IMR-90 (cell line): ENCODE data around the gene BBS1. TPM values are rescaled to one million over a fixed set of nuclear protein-coding genes. Genes with fewer than 3 reads are reported as not detected.

Source experiments
- ATAC-seq: fragments of 200-7000 bp; cut with Tn5 transposase; 2 replicates; pipeline ENCODE4 v1.9.1; 2020; ENCODE audit warnings: low read depth, mild to moderate bottlenecking, moderate library complexity
- BruUV-seq: library from RNA; stranded (reverse); fragments of 400-500 nt; replicated peaks from 2 replicates; lab custom pipeline; 2021; lab: Mats Ljungman, UMichigan
- CTCF ChIA-PET: fragments of 300-600 bp; formaldehyde crosslinking; extraction: SDS; loops from one replicate; lab custom pipeline; 2021; ENCODE audit warnings: antibody characterized with exemption; lab: Yijun Ruan, JAX
- POLR2A ChIA-PET: fragments of 300-600 bp; sonication (Branson Sonifier 250); formaldehyde crosslinking; loops from one replicate; lab custom pipeline; 2022; ENCODE audit warnings: antibody characterized with exemption; ENCODE audit not compliant: unreplicated experiment; lab: Charles Lee
- DNase-seq: peaks from one replicate; pipeline ENCODE4 v3.0.0; 2013
- H2AFZ ChIP-seq: replicated peaks from 2 replicates; pipeline ENCODE3; 2013; ENCODE audit warnings: low read length, mild to moderate bottlenecking; ENCODE audit not compliant: poor library complexity
- H2AK5ac ChIP-seq: 2 replicates; pipeline ENCODE4 v1.6.1; 2013; ENCODE audit warnings: low read depth, low read length, inconsistent platforms
- H2AK9ac ChIP-seq: replicated peaks from 2 replicates; pipeline ENCODE3; 2013; ENCODE audit warnings: mild to moderate bottlenecking, low read depth, low read length, moderate library complexity; ENCODE audit not compliant: poor library complexity
- H2BK120ac ChIP-seq: 2 replicates; pipeline ENCODE4 v1.6.1; 2013; ENCODE audit warnings: low read depth, low read length, inconsistent platforms
- H2BK15ac ChIP-seq: 3 replicates; pipeline ENCODE4 v1.6.1; 2013; ENCODE audit warnings: low read depth, low read length, inconsistent platforms
- H2BK20ac ChIP-seq: 2 replicates; pipeline ENCODE4 v1.6.1; 2013; ENCODE audit warnings: low read depth, mild to moderate bottlenecking, inconsistent platforms, low read length, moderate library complexity
- H2BK5ac ChIP-seq: 2 replicates; pipeline ENCODE4 v1.6.1; 2013; ENCODE audit warnings: mild to moderate bottlenecking, low read depth, low read length, inconsistent platforms; ENCODE audit not compliant: poor library complexity, severe bottlenecking
- H3K14ac ChIP-seq: replicated peaks from 2 replicates; pipeline ENCODE4 v1.6.1; 2013; ENCODE audit warnings: low read depth, low read length, inconsistent platforms
- H3K18ac ChIP-seq: 2 replicates; pipeline ENCODE4 v1.6.1; 2013; ENCODE audit warnings: low read depth, low read length, control low read depth
- H3K23ac ChIP-seq: 2 replicates; pipeline ENCODE4 v1.6.1; 2013; ENCODE audit warnings: low read depth, low read length, inconsistent platforms
- H3K27ac ChIP-seq: 2 replicates; pipeline ENCODE4 v1.5.1; 2013; ENCODE audit warnings: mild to moderate bottlenecking, control low read depth, low read length; ENCODE audit not compliant: insufficient read depth
- H3K27me3 ChIP-seq: 2 replicates; pipeline ENCODE4 v1.6.1; 2013; ENCODE audit warnings: low read length; ENCODE audit not compliant: control insufficient read depth, insufficient read depth
- H3K36me3 ChIP-seq: 2 replicates; pipeline ENCODE4 v1.6.1; 2013; ENCODE audit warnings: low read length, mixed read lengths; ENCODE audit not compliant: control insufficient read depth, insufficient read depth
- H3K4ac ChIP-seq: 2 replicates; pipeline ENCODE4 v1.6.1; 2013; ENCODE audit warnings: low read depth, low read length, inconsistent platforms
- H3K4me1 ChIP-seq: 2 replicates; pipeline ENCODE4 v1.6.1; 2013; ENCODE audit warnings: low read length, mixed read lengths; ENCODE audit not compliant: control insufficient read depth, insufficient read depth
- H3K4me2 ChIP-seq: 2 replicates; pipeline ENCODE4 v1.6.1; 2013; ENCODE audit warnings: low read depth, mild to moderate bottlenecking, control low read depth, low read length, moderate library complexity
- H3K4me3 ChIP-seq: 2 replicates; pipeline ENCODE4 v1.5.1; 2013; ENCODE audit warnings: low read depth, mild to moderate bottlenecking, control low read depth, low read length, moderate library complexity; ENCODE audit not compliant: insufficient read depth
- H3K56ac ChIP-seq: 2 replicates; pipeline ENCODE4 v1.6.1; 2013; ENCODE audit warnings: low read length, inconsistent platforms; ENCODE audit not compliant: insufficient read depth; ENCODE audit errors: extremely low read depth
- H3K79me1 ChIP-seq, 2 experiments: 2 replicates each; pipeline ENCODE4 v1.6.1; 2013; ENCODE audit warnings: low read length in 2 of 2, inconsistent platforms in 1 of 2, low read depth in 1 of 2
- H3K9ac ChIP-seq: 2 replicates; pipeline ENCODE4 v1.6.1; 2013; ENCODE audit warnings: low read depth, low read length, control low read depth
- H3K9me1 ChIP-seq: 2 replicates; pipeline ENCODE4 v1.6.1; 2013; ENCODE audit warnings: low read length, inconsistent platforms; ENCODE audit not compliant: insufficient read depth
- H3K9me3 ChIP-seq: 2 replicates; pipeline ENCODE4 v1.6.1; 2013; ENCODE audit warnings: low read length; ENCODE audit not compliant: control insufficient read depth, insufficient read depth
- H4K20me1 ChIP-seq: 2 replicates; pipeline ENCODE4 v1.6.1; 2013; ENCODE audit warnings: low read length, inconsistent platforms; ENCODE audit not compliant: insufficient read depth
- H4K5ac ChIP-seq: 2 replicates; pipeline ENCODE4 v1.6.1; 2013; ENCODE audit warnings: mild to moderate bottlenecking, low read depth, low read length, control low read depth
- H4K8ac ChIP-seq, 2 experiments: 2 replicates each; pipeline ENCODE4 v1.6.1; 2013; ENCODE audit warnings: low read depth in 2 of 2, low read length in 2 of 2, control low read depth in 1 of 2, inconsistent platforms in 1 of 2
- H4K91ac ChIP-seq: 2 replicates; pipeline ENCODE4 v1.6.1; 2013; ENCODE audit warnings: low read depth, low read length, inconsistent platforms; ENCODE audit not compliant: insufficient read depth
- BHLHE40 ChIP-seq: fragments of 150-350 bp; IDR thresholded peaks from 2 replicates; pipeline ENCODE4 v1.6.1; 2016; ENCODE audit warnings: mild to moderate bottlenecking, low read depth, low read length
- CEBPB ChIP-seq: IDR thresholded peaks from 2 replicates; pipeline ENCODE4 v1.6.1; 2012; ENCODE audit warnings: low read depth, low read length, improper control_type of control experiment
- CHD1 ChIP-seq: IDR thresholded peaks from 2 replicates; pipeline ENCODE4 v1.6.1; 2012; ENCODE audit warnings: low read depth, low read length, improper control_type of control experiment
- CTCF ChIP-seq: conservative IDR thresholded peaks from 2 replicates; pipeline ENCODE4 v1.5.1; 2012; ENCODE audit warnings: mild to moderate bottlenecking, low read depth, low read length, improper control_type of control experiment
- ELK1 ChIP-seq: fragments of 150-350 bp; IDR thresholded peaks from 2 replicates; pipeline ENCODE4 v1.6.1; 2016; ENCODE audit warnings: low read depth, mild to moderate bottlenecking, low read length, moderate library complexity, borderline replicate concordance
- FOS ChIP-seq: fragments of 150-350 bp; IDR thresholded peaks from 2 replicates; pipeline ENCODE4 v1.6.1; 2016; ENCODE audit warnings: low read depth, low read length
- MAFK ChIP-seq: IDR thresholded peaks from 2 replicates; pipeline ENCODE4 v1.6.1; 2012; ENCODE audit warnings: low read depth, low read length, improper control_type of control experiment
- MAZ ChIP-seq: IDR thresholded peaks from 2 replicates; pipeline ENCODE4 v1.6.1; 2012; ENCODE audit warnings: low read depth, mild to moderate bottlenecking, low read length, improper control_type of control experiment, moderate library complexity, borderline replicate concordance
- NFE2L2 ChIP-seq: fragments of 150-350 bp; IDR thresholded peaks from 2 replicates; pipeline ENCODE4 v1.6.1; 2016; ENCODE audit warnings: low read depth, mild to moderate bottlenecking, low read length
- POLR2A ChIP-seq: IDR thresholded peaks from 2 replicates; pipeline ENCODE4 v1.6.1; 2012; ENCODE audit warnings: mild to moderate bottlenecking, low read depth, low read length
- RFX5 ChIP-seq: IDR thresholded peaks from 2 replicates; pipeline ENCODE4 v1.8.0; 2012; ENCODE audit warnings: low read depth, mild to moderate bottlenecking, low read length, moderate library complexity
- SMC3 ChIP-seq: fragments of 150-350 bp; IDR thresholded peaks from 2 replicates; pipeline ENCODE4 v1.6.1; 2016; ENCODE audit warnings: low read depth, mild to moderate bottlenecking, antibody characterized with exemption, low read length, moderate library complexity
- WGBS, 2 experiments: methylation state at CpG; one replicate each; pipeline versions ENCODE4 v1.1.5 to v1.1.7; 2013; ENCODE audit warnings: missing lambda C conversion rate in 2 of 2; ENCODE audit not compliant: insufficient read length in 1 of 2; ENCODE audit errors: extremely low coverage in 2 of 2; 5-methylcytosine and 5-hydroxymethylcytosine counted together
- dilution Hi-C: fragments of 300-500 bp; cut with HindIII; formaldehyde crosslinking; loops from one replicate; pipeline ENCODE4 v1.14.3; 2018; ENCODE audit warnings: low sequenced_read_pairs; ENCODE audit not compliant: unreplicated experiment
- in situ Hi-C: fragments of 300-500 bp; cut with MboI; formaldehyde crosslinking; loops from 3 replicates; pipeline ENCODE4 v1.14.3; 2019; ENCODE audit warnings: low sequenced_read_pairs, inconsistent platforms, mixed read lengths
- intact Hi-C: fragments of 100-400 bp; cut with micrococcal nuclease; formaldehyde crosslinking; loops from 2 replicates; pipeline ENCODE4 v1.10.0; 2022
- polyA plus RNA-seq, 3 experiments: library from polyadenylated mRNA; depleted of rRNA; stranded (reverse); fragments of >200 nt; gene quantifications; 2 replicates each; pipeline ENCODE4 v1.2.3, GENCODE V29; 2012; ENCODE audit warnings: low replicate concordance in 1 of 3
- total RNA-seq: library from RNA; depleted of rRNA; stranded (reverse); fragments of >200 nt; gene quantifications from 2 replicates; pipeline ENCODE4 v1.2.3, GENCODE V29; 2012
- TF ChIP-seq, protein P1 (sequence below): fragments of 150-350 bp; IDR thresholded peaks from 2 replicates; pipeline ENCODE4 v1.6.1; 2017; ENCODE audit warnings: mild to moderate bottlenecking, antibody characterized with exemption, low read length, low read depth

The BBS1 gene
- total and polyA plus RNA-seq, 2 of the 4 experiments (the other 2 are of a cell fraction) = 16.5 to 20.6 TPM

GRCh38 chr11:66543263-66544107 lies 33.0 kb downstream of the BBS1 start:
- H3K4me2 ChIP-seq = peak overlapping the region; percentile 53
- no peak overlapping the region for H2BK15ac ChIP-seq
- H3K79me1 ChIP-seq = peaks cover 3 to 19% of the 10 kb centered on the region in 2 experiments; a peak in 2 of 4 replicates
- H2BK120ac ChIP-seq = no peak overlapping the region
- H3K23ac ChIP-seq = peak overlapping the region; percentile 66
- no peak overlapping the region for H2BK20ac ChIP-seq
- no TSS peak for BruUV-seq
- peak overlapping the region; percentile 11; the same call in 1 of the 2 replicates for H3K4ac ChIP-seq
- peak; percentile 22 for ATAC-seq
- H2AK5ac ChIP-seq = no peak overlapping the region
- POLR2A ChIA-PET = no interaction called here
- 0 out of 2 replicates have a peak overlapping the region, but pooled peaks have one; percentile 18 for H4K5ac ChIP-seq
- peak; percentile 57 for DNase-seq
- dilution Hi-C loops (no loop called here), intact Hi-C loops (loop anchor here (1.0 kb wide), 2 partner anchors 135 to 291 kb away; no protein-coding TSS in a partner anchor), in situ Hi-C loops (no loop called here)
- H2AFZ ChIP-seq = peak overlapping the region; percentile 77
- H2AK9ac ChIP-seq = peak overlapping the region; percentile 71
- H2BK5ac ChIP-seq = no peak overlapping the region
- no peaks in the 10 kb centered on the region for H3K9me3 ChIP-seq
- CTCF ChIA-PET = no interaction called here
- 0 out of 2 replicates have a peak overlapping the region, but pooled peaks have one; percentile 2 for H3K14ac ChIP-seq
- peaks cover 23% of the 10 kb centered on the region; the same call in 1 of the 2 replicates for H3K36me3 ChIP-seq
- peak overlapping the region; percentile 7; the same call in 1 of the 2 replicates for H3K9ac ChIP-seq
- H3K4me3 ChIP-seq = no peak overlapping the region
- H3K27me3 ChIP-seq = peaks cover 15% of the 10 kb centered on the region; the same call in 1 of the 2 replicates
- H3K27ac ChIP-seq = no peak overlapping the region
- no peak overlapping the region for H3K18ac ChIP-seq
- H4K91ac ChIP-seq = no peak overlapping the region
- H3K9me1 ChIP-seq = peaks cover 5% of the 10 kb centered on the region; the same call in 1 of the 2 replicates
- peaks cover 4% of the 10 kb centered on the region; the same call in 1 of the 2 replicates for H4K20me1 ChIP-seq
- H3K56ac ChIP-seq = no peak overlapping the region
- H3K4me1 ChIP-seq = peaks cover 6% of the 10 kb centered on the region
- H4K8ac ChIP-seq = peak overlapping the region in 1 of 2 experiments; percentile 51; a peak in 1 of 4 replicates
- 24% methylated on average over 11 of the region's 26 CpGs; no CpG with 5 or more reads in 1 of the 2 experiments for WGBS, 2 experiments
- TF ChIP-seq ELK1 (no peak), BHLHE40 (no peak), NFE2L2 (no peak), MAFK (no peak), MAZ (no peak), RFX5 (no peak), SMC3 (peak; percentile 61), FOS (no peak), CTCF (peak; percentile 72), CEBPB (no peak), POLR2A (no peak), CHD1 (no peak)
- TF ChIP-seq, protein P1, sequence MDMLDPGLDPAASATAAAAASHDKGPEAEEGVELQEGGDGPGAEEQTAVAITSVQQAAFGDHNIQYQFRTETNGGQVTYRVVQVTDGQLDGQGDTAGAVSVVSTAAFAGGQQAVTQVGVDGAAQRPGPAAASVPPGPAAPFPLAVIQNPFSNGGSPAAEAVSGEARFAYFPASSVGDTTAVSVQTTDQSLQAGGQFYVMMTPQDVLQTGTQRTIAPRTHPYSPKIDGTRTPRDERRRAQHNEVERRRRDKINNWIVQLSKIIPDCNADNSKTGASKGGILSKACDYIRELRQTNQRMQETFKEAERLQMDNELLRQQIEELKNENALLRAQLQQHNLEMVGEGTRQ = no peak
